OCI-LY7 (cell line): ENCODE measurements around the gene ST6GALNAC2. TPM values are rescaled to one million over a fixed set of nuclear protein-coding genes. Genes with fewer than 3 reads are reported as not detected.

Experiments used
- BruUV-seq: library from RNA; stranded (reverse); fragments of 400-500 nt; replicated peaks from 2 replicates; lab custom pipeline; 2021; lab: Mats Ljungman, UMichigan
- CTCF ChIA-PET: fragments of 300-600 bp; sonication (Branson Sonifier 250); formaldehyde crosslinking; loops from one replicate; lab custom pipeline; 2022; ENCODE audit warnings: antibody characterized with exemption; ENCODE audit not compliant: unreplicated experiment; lab: Charles Lee
- POLR2A ChIA-PET: fragments of 300-600 bp; sonication (Branson Sonifier 250); formaldehyde crosslinking; loops from one replicate; lab custom pipeline; 2022; ENCODE audit warnings: antibody characterized with exemption; lab: Charles Lee
- DNase-seq: peaks from one replicate; pipeline ENCODE4 v3.0.0-alpha.2; 2015; ENCODE audit warnings: low spot score
- H2AFZ ChIP-seq: fragments of 200-600 bp; sonication (generic), shearing (Covaris generic); 2 replicates; pipeline ENCODE4 v1.6.1; 2014; ENCODE audit warnings: mild to moderate bottlenecking, antibody characterized with exemption, low read length, moderate library complexity
- H3K27ac ChIP-seq: fragments of 200-600 bp; sonication (generic); 2 replicates; pipeline ENCODE4 v1.5.1; 2014; ENCODE audit warnings: mixed run types, low read depth, mild to moderate bottlenecking, moderate library complexity, low read length, inconsistent platforms; ENCODE audit not compliant: poor library complexity, severe bottlenecking
- H3K36me3 ChIP-seq: fragments of 200-600 bp; sonication (generic); 2 replicates; pipeline ENCODE4 v1.6.1; 2014; ENCODE audit warnings: mild to moderate bottlenecking, antibody characterized with exemption, low read length, moderate library complexity, mixed read lengths; ENCODE audit not compliant: insufficient read depth
- H3K4me1 ChIP-seq: fragments of 200-600 bp; sonication (generic); 2 replicates; pipeline ENCODE4 v1.5.1; 2014; ENCODE audit warnings: mild to moderate bottlenecking, low read length; ENCODE audit not compliant: insufficient read depth, poor library complexity, severe bottlenecking
- H3K4me2 ChIP-seq: fragments of 200-600 bp; sonication (generic); 2 replicates; pipeline ENCODE4 v1.6.1; 2014; ENCODE audit warnings: mild to moderate bottlenecking, low read length
- H3K4me3 ChIP-seq: fragments of 200-600 bp; sonication (generic); 2 replicates; pipeline ENCODE4 v1.5.1; 2014; ENCODE audit warnings: mild to moderate bottlenecking, low read depth, low read length; ENCODE audit not compliant: poor library complexity, severe bottlenecking
- H3K79me2 ChIP-seq: fragments of 200-600 bp; sonication (generic); 2 replicates; pipeline ENCODE4 v1.6.1; 2016; ENCODE audit warnings: low read depth, mild to moderate bottlenecking, low read length, moderate library complexity, mixed read lengths; ENCODE audit not compliant: insufficient read depth
- H3K9me2 ChIP-seq: fragments of 200-600 bp; sonication (generic); 2 replicates; pipeline ENCODE4 v1.6.1; 2016; ENCODE audit warnings: mild to moderate bottlenecking, low read length, mixed read lengths; ENCODE audit not compliant: insufficient read depth
- H3K9me3 ChIP-seq: fragments of 200-600 bp; sonication (generic); 2 replicates; pipeline ENCODE4 v1.6.1; 2014; ENCODE audit warnings: mild to moderate bottlenecking, mixed run types, low read length, mixed read lengths
- H4K20me1 ChIP-seq: fragments of 200-600 bp; sonication (generic); 2 replicates; pipeline ENCODE4 v1.6.1; 2014; ENCODE audit warnings: mild to moderate bottlenecking, antibody characterized with exemption, low read length, moderate library complexity, mixed read lengths; ENCODE audit not compliant: insufficient read depth
- CTCF ChIP-seq: fragments of 200-600 bp; sonication (generic); conservative IDR thresholded peaks from 2 replicates; pipeline ENCODE4 v1.5.1; 2014; ENCODE audit warnings: mild to moderate bottlenecking, antibody characterized with exemption, low read length, moderate library complexity, mixed read lengths
- EZH2phosphoT487 ChIP-seq: fragments of 200-600 bp; sonication (generic); IDR thresholded peaks from 2 replicates; pipeline ENCODE4 v1.6.1; 2018; ENCODE audit warnings: low read depth, borderline replicate concordance, mild to moderate bottlenecking, mixed run types, antibody characterized with exemption, low read length, moderate library complexity, mixed read lengths
- intact Hi-C: fragments of 100-400 bp; cut with micrococcal nuclease; formaldehyde crosslinking; loops from one replicate; pipeline ENCODE4 v1.10.0; 2022; ENCODE audit not compliant: unreplicated experiment
- total RNA-seq, 2 experiments: library from RNA; depleted of rRNA in 1 of 2; stranded (reverse); fragments of >200 nt in 1 of 2; shearing (Covaris generic) in 1 of 2; gene quantifications; 2 replicates each; pipeline ENCODE4 v1.2.3, GENCODE V29; 2014 to 2022

The ST6GALNAC2 gene
- total RNA-seq, 2 experiments from 2014 or later, result not detected

- no peaks in the 10 kb centered on the region for H4K20me1 ChIP-seq
- peaks cover 9% of the 10 kb centered on the region for H3K4me1 ChIP-seq
- H3K9me2 ChIP-seq, result no peaks in the 10 kb centered on the region
- no peaks in the 10 kb centered on the region for H3K79me2 ChIP-seq
- no peak for DNase-seq
- H2AFZ ChIP-seq, result no peak overlapping the region
- H3K4me2 ChIP-seq, result no peak overlapping the region
- no peak overlapping the region for H3K4me3 ChIP-seq
- no peaks in the 10 kb centered on the region for H3K36me3 ChIP-seq
- no peak overlapping the region for H3K27ac ChIP-seq
- H3K9me3 ChIP-seq, result no peaks in the 10 kb centered on the region
- POLR2A ChIA-PET, result interaction anchor here (1.9 kb wide), 1 partner anchor 14 kb away, joined by 7 read pairs; no protein-coding TSS in a partner anchor
- TF ChIP-seq CTCF, result no peak
- TF ChIP-seq EZH2phosphoT487, result no peak
- no TSS peak for BruUV-seq
- intact Hi-C loops, result no loop called here
- CTCF ChIA-PET, result no interaction called here
These were observed 43.8 kb downstream of the ST6GALNAC2 start for GRCh38 chr17:76541739-76542454.

- Histone ChIP-seq H4K20me1 (no peaks in the 10 kb centered on the region), H3K36me3 (no peaks in the 10 kb centered on the region), H3K4me3 (no peak overlapping the region), H3K9me2 (no peaks in the 10 kb centered on the region), H3K4me2 (no peak overlapping the region), H3K9me3 (no peaks in the 10 kb centered on the region), H3K4me1 (peaks cover 7% of the 10 kb centered on the region), H3K27ac (no peak overlapping the region), H3K79me2 (no peaks in the 10 kb centered on the region), H2AFZ (0 out of 2 replicates have a peak overlapping the region, but pooled peaks have one; percentile 25)
- intact Hi-C loops, result no loop called here
- no peak for TF ChIP-seq EZH2phosphoT487
- no peak for TF ChIP-seq CTCF
- peak; percentile 75 for DNase-seq
- ChIA-PET POLR2A (interaction anchor here (1.5 kb wide), 1 partner anchor 12 kb away, joined by 8 read pairs; no protein-coding TSS in a partner anchor), CTCF (interaction anchor here (1.2 kb wide), 1 partner anchor 11 kb away, joined by 4 read pairs; no protein-coding TSS in a partner anchor)
- BruUV-seq, result no TSS peak
These were observed 45.0 kb downstream of the ST6GALNAC2 start for GRCh38 chr17:76540381-76541300.
